CD14-positive monocyte (primary cell): ENCODE data around the gene MCC. TPM values are rescaled to one million over a fixed set of nuclear protein-coding genes. Genes with fewer than 3 reads are reported as not detected.

Source experiments
- DNase-seq, 3 donors: peaks; one replicate each; pipeline ENCODE4 v3.0.0-alpha.2; 2011 to 2022
- H2AFZ ChIP-seq: 2 replicates; pipeline ENCODE4 v1.6.0; 2012; ENCODE audit warnings: mild to moderate bottlenecking, low read depth, low read length, inconsistent platforms; ENCODE audit not compliant: insufficient read depth, poor library complexity, severe bottlenecking
- H3K27ac ChIP-seq, 2 donors: 1 replicate in 1 of 2; 2 replicates in 1 of 2; pipeline ENCODE4 v1.5.1; 2012 to 2013; ENCODE audit warnings: low read length in 2 of 2, control low read depth in 1 of 2, inconsistent platforms in 1 of 2, low read depth in 1 of 2, mild to moderate bottlenecking in 1 of 2
- H3K27me3 ChIP-seq, 2 donors: one replicate each; pipeline versions ENCODE4 v1.6.0 to v1.6.1; 2011 to 2013; ENCODE audit warnings: low read length in 2 of 2; ENCODE audit not compliant: control insufficient read depth in 2 of 2, insufficient read depth in 2 of 2
- H3K36me3 ChIP-seq, 2 donors: replicated peaks in 1 of 2; 1 replicate in 1 of 2; 2 replicates in 1 of 2; pipeline versions ENCODE4 v1.5.1 to v1.6.1; 2012 to 2013; ENCODE audit warnings: low read length in 2 of 2, control low read depth in 1 of 2, inconsistent platforms in 1 of 2, mild to moderate bottlenecking in 1 of 2; ENCODE audit not compliant: insufficient read depth in 2 of 2, control insufficient read depth in 1 of 2
- H3K4me1 ChIP-seq, 2 donors: 1 replicate in 1 of 2; 2 replicates in 1 of 2; pipeline versions ENCODE4 v1.5.1 to v1.6.1; 2012 to 2013; ENCODE audit warnings: low read length in 2 of 2, control low read depth in 1 of 2, inconsistent platforms in 1 of 2, mild to moderate bottlenecking in 1 of 2, moderate library complexity in 1 of 2; ENCODE audit not compliant: insufficient read depth in 2 of 2, control insufficient read depth in 1 of 2
- H3K4me2 ChIP-seq: replicated peaks from 2 replicates; pipeline ENCODE3; 2012; ENCODE audit warnings: low read length, moderate library complexity, mild to moderate bottlenecking; ENCODE audit not compliant: poor library complexity, severe bottlenecking; ENCODE audit errors: extremely low read depth
- H3K4me3 ChIP-seq, 3 experiments: fragments of 200-600 bp in 1 of 3; sonication (generic) in 1 of 3; replicated peaks in 1 of 3; 1 replicate in 2 of 3; 2 replicates in 1 of 3; pipeline ENCODE4 v1.5.1; 2011 to 2013; ENCODE audit warnings: low read length in 3 of 3, mild to moderate bottlenecking in 3 of 3, control low read depth in 2 of 3, low read depth in 2 of 3, inconsistent platforms in 1 of 3, moderate library complexity in 1 of 3
- H3K79me2 ChIP-seq: 2 replicates; pipeline ENCODE4 v1.6.0; 2012; ENCODE audit warnings: mild to moderate bottlenecking, control low read depth, inconsistent platforms, low read length, moderate library complexity; ENCODE audit not compliant: insufficient read depth
- H3K9ac ChIP-seq: 2 replicates; pipeline ENCODE4 v1.6.0; 2017; ENCODE audit warnings: low read length, mild to moderate bottlenecking; ENCODE audit not compliant: insufficient read depth, poor library complexity, severe bottlenecking
- H3K9me3 ChIP-seq, 2 donors: replicated peaks in 1 of 2; 1 replicate in 1 of 2; 2 replicates in 1 of 2; pipeline versions ENCODE4 v1.5.1 to v1.6.1; 2012 to 2013; ENCODE audit warnings: low read length in 2 of 2, control low read depth in 1 of 2; ENCODE audit not compliant: control insufficient read depth in 1 of 2, insufficient read depth in 1 of 2
- H4K20me1 ChIP-seq: 2 replicates; pipeline ENCODE4 v1.6.0; 2012; ENCODE audit warnings: mild to moderate bottlenecking, low read length, control low read depth, moderate library complexity; ENCODE audit not compliant: insufficient read depth
- H3K27ac Mint-ChIP-seq, 7 donors: one replicate each; pipeline ENCODE4 v1.8.0; 2020; ENCODE audit warnings: mild to moderate bottlenecking in 7 of 7, mixed read lengths in 7 of 7, moderate library complexity in 6 of 7, inconsistent platforms in 2 of 7
- H3K27me3 Mint-ChIP-seq, 3 donors: one replicate each; pipeline ENCODE4 v1.8.0; 2021 to 2022; ENCODE audit warnings: low read depth in 3 of 3, mild to moderate bottlenecking in 3 of 3, mixed read lengths in 3 of 3, moderate library complexity in 3 of 3, inconsistent platforms in 1 of 3
- H3K36me3 Mint-ChIP-seq, 2 donors: one replicate each; pipeline ENCODE4 v1.8.0; 2020; ENCODE audit warnings: mixed read lengths in 2 of 2, inconsistent platforms in 1 of 2, mild to moderate bottlenecking in 1 of 2
- H3K4me1 Mint-ChIP-seq: one replicate; pipeline ENCODE4 v1.8.0; 2020; ENCODE audit warnings: mild to moderate bottlenecking, mixed read lengths
- H3K4me3 Mint-ChIP-seq, 2 donors: one replicate each; pipeline ENCODE4 v1.8.0; 2020; ENCODE audit warnings: mild to moderate bottlenecking in 2 of 2, mixed read lengths in 2 of 2, moderate library complexity in 1 of 2
- H3K9me3 Mint-ChIP-seq, 7 donors: one replicate each; pipeline ENCODE4 v1.8.0; 2020 to 2022; ENCODE audit warnings: mixed read lengths in 7 of 7, mild to moderate bottlenecking in 6 of 7, moderate library complexity in 6 of 7, inconsistent platforms in 2 of 7
- WGBS: methylation state at CpG from one replicate; pipeline ENCODE4 v1.1.5; 2013; ENCODE audit warnings: missing lambda C conversion rate; ENCODE audit not compliant: insufficient coverage; 5-methylcytosine and 5-hydroxymethylcytosine counted together
- intact Hi-C, 2 donors: fragments of 100-400 bp; cut with micrococcal nuclease; formaldehyde crosslinking; loops; one replicate each; pipeline versions ENCODE4 v1.15.0 to v1.15.1; 2023
- polyA plus RNA-seq, 3 donors: library from polyadenylated mRNA; depleted of rRNA in 1 of 3; unstranded in 2 of 3; stranded (reverse) in 1 of 3; fragments of 300-500 nt in 2 of 3; fragments of >200 nt in 1 of 3; fragmentation: Illumina TruSeq in 2 of 3; gene quantifications; 1 replicate in 2 of 3; 2 replicates in 1 of 3; pipeline ENCODE4 v1.2.3, GENCODE V29; 2012 to 2021
- TF ChIP-seq, protein P1 (sequence below): fragments of 200-600 bp; IDR thresholded peaks from one replicate; pipeline ENCODE4 v1.8.0; 2022; ENCODE audit warnings: antibody characterized with exemption, mild to moderate bottlenecking

Gene MCC
- polyA plus RNA-seq, 3 donors, result 0.09 TPM; not detected in 2

DNA sequence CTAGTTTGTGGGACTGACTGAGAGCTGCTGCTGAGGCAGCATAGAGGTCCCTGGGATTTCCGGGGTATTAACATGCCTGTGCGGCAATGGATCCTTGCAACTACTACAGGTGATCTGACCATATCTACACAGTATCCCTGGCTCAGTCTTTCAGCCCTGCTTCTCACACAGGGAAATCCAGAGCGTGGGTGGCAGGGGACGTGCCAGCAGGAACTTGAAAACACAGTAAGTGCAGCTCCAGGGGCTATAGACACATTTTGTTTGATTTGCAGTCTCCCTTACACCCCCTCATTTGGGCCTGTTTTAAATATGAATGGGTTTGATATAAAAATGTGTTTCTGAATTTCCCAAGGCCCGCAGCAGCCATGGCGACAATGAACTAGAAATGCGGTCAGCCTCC lies 302.2 kb downstream of the MCC start:
- Histone ChIP-seq H3K4me1 (no peaks in the 10 kb centered on the region), H2AFZ (no peak overlapping the region), H3K4me2 (no peak overlapping the region), H3K4me3 (no peak overlapping the region), H3K27me3 (peaks cover 0 to 2% of the 10 kb centered on the region in 2 donors), H3K79me2 (no peaks in the 10 kb centered on the region), H3K27ac (no peak overlapping the region), H4K20me1 (no peaks in the 10 kb centered on the region), H3K9ac (no peak overlapping the region), H3K9me3 (no peaks in the 10 kb centered on the region), H3K36me3 (no peaks in the 10 kb centered on the region)
- Mint-ChIP-seq H3K4me3 (no peak overlapping the region), H3K4me1 (no peaks in the 10 kb centered on the region), H3K9me3 (peaks cover 0 to 2% (median 0%) of the 10 kb centered on the region in 7 donors), H3K27me3 (peaks cover 5 to 8% (median 7%) of the 10 kb centered on the region in 3 donors), H3K27ac (no peak overlapping the region), H3K36me3 (no peaks in the 10 kb centered on the region)
- TF ChIP-seq, protein P1, sequence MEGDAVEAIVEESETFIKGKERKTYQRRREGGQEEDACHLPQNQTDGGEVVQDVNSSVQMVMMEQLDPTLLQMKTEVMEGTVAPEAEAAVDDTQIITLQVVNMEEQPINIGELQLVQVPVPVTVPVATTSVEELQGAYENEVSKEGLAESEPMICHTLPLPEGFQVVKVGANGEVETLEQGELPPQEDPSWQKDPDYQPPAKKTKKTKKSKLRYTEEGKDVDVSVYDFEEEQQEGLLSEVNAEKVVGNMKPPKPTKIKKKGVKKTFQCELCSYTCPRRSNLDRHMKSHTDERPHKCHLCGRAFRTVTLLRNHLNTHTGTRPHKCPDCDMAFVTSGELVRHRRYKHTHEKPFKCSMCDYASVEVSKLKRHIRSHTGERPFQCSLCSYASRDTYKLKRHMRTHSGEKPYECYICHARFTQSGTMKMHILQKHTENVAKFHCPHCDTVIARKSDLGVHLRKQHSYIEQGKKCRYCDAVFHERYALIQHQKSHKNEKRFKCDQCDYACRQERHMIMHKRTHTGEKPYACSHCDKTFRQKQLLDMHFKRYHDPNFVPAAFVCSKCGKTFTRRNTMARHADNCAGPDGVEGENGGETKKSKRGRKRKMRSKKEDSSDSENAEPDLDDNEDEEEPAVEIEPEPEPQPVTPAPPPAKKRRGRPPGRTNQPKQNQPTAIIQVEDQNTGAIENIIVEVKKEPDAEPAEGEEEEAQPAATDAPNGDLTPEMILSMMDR, result no peak
- intact Hi-C loops, result no loop called here
- 100% methylated on average over 3 of the region's 7 CpGs for WGBS
- no peak for DNase-seq

DNA sequence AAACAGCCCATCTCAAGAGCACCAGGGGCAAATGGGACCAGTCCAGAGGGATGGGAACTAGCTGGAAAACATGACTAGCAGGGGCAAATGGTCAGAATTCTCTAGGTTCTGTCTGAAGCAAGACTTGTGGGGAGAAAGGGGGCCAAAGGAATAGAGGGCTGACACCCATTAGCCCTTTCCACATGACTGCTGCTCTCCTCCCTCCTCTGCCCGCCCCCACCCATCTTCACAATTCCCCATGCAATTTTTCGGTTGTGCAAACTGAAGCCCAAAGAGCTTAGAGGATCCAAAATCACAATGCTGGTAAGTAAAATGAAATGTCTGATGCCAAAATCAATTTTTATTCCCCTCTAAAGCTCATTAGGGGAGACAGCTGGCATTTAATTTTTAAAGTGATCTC lies 304.6 kb downstream of the MCC start:
- WGBS, result no CpG with 5 or more reads among the region's 2 CpGs
- H3K4me2 ChIP-seq, result no peak overlapping the region
- no peaks in the 10 kb centered on the region for H3K79me2 ChIP-seq
- no peak overlapping the region for H2AFZ ChIP-seq
- no peak overlapping the region for H3K27ac Mint-ChIP-seq
- no peaks in the 10 kb centered on the region for H3K9me3 ChIP-seq
- no peak overlapping the region for H3K27ac ChIP-seq
- no peaks in the 10 kb centered on the region for H4K20me1 ChIP-seq
- H3K4me3 ChIP-seq, result no peak overlapping the region
- H3K9ac ChIP-seq, result no peak overlapping the region
- H3K4me1 ChIP-seq, result no peaks in the 10 kb centered on the region
- H3K36me3 Mint-ChIP-seq, result no peaks in the 10 kb centered on the region
- peaks cover 2% of the 10 kb centered on the region in 2 donors for H3K27me3 ChIP-seq
- no peak for DNase-seq
- no peak overlapping the region for H3K4me3 Mint-ChIP-seq
- intact Hi-C loops, result no loop called here
- no peaks in the 10 kb centered on the region for H3K9me3 Mint-ChIP-seq
- no peaks in the 10 kb centered on the region for H3K36me3 ChIP-seq
- TF ChIP-seq, protein P1, result no peak
- peaks cover 5 to 11% (median 8%) of the 10 kb centered on the region in 3 donors for H3K27me3 Mint-ChIP-seq
- H3K4me1 Mint-ChIP-seq, result no peaks in the 10 kb centered on the region
